ENCODE data around the gene HOXA1. TPM values are rescaled to one million over a fixed set of nuclear protein-coding genes. Genes with fewer than 3 reads are reported as not detected.

HOXA1 gene
- total RNA-seq, 4 donors from 2014 or later = 0.17 to 1.4 (median 0.56) TPM

GRCh38 chr7:27110186-27111031 is 14.6 kb upstream of the HOXA1 start:
- intact Hi-C loops (cut with DNase I) = no loop called here
- H3K4me3 ChIP-seq = peak overlapping the region; percentile 45 to 88 (median 72)
- H3K27me3 ChIP-seq = no peaks in the 10 kb centered on the region
- peak; percentile 90 for DNase-seq (ENCODE audit: extremely low spot score)
- peaks cover 38 to 88% (median 69%) of the 10 kb centered on the region in 4 donors for H3K4me1 ChIP-seq
- H3K9me3 ChIP-seq = no peaks in the 10 kb centered on the region
- peak overlapping the region; percentile 96 to 100 (median 99) for H3K27ac ChIP-seq (replicated peaks in 1 of 4)
- 21% methylated on average over 55 of the region's 66 CpGs for WGBS
- H3K36me3 ChIP-seq = no peaks in the 10 kb centered on the region
- TF ChIP-seq POLR2AphosphoS5 (IDR thresholded peaks at IDR 0.05) (peak in 1 of 2 donors; percentile 85), EP300 (IDR thresholded peaks at IDR 0.05) (no peak), POLR2A (IDR thresholded peaks at IDR 0.05; ENCODE audit: low read depth) (no peak)
- TF ChIP-seq, protein P1, sequence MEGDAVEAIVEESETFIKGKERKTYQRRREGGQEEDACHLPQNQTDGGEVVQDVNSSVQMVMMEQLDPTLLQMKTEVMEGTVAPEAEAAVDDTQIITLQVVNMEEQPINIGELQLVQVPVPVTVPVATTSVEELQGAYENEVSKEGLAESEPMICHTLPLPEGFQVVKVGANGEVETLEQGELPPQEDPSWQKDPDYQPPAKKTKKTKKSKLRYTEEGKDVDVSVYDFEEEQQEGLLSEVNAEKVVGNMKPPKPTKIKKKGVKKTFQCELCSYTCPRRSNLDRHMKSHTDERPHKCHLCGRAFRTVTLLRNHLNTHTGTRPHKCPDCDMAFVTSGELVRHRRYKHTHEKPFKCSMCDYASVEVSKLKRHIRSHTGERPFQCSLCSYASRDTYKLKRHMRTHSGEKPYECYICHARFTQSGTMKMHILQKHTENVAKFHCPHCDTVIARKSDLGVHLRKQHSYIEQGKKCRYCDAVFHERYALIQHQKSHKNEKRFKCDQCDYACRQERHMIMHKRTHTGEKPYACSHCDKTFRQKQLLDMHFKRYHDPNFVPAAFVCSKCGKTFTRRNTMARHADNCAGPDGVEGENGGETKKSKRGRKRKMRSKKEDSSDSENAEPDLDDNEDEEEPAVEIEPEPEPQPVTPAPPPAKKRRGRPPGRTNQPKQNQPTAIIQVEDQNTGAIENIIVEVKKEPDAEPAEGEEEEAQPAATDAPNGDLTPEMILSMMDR (IDR thresholded peaks at IDR 0.05) = no peak

DNA sequence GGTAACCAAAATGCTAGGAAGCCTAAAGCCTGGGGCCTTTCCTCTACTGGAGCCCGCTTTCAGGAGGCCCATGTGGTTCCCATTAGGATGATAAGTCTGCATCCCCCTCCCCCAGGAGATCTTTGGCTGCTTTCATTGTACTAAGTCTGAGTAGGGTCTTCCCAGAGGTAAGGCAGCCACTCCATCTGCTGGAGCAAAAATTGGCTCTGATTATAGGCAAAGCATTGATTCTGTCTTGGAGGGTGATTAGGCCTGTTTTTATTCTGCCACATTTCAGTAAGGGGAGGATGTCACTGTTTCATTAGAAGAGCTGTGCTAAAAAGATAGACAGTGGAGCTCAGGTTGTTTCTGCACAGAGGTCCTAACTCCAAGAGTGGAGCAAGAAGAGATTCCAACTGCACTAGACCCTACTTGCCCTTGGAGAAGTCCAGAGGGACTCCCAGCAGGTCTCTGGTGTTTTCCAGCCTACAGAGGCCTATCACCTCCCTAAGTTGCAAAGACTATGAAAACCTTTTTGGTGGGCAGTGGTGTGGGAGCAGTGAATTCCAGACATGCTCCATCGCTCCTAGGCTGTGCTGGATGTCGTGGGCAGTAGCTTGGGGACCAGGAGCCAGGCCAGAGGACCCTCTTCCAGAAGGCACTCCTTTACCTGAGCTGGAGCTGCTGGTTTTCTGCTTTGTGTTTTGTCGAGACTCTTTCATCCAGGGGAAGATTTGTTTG is 13.8 kb upstream of the HOXA1 start:
- Histone ChIP-seq H3K4me3 (peak overlapping the region; percentile 45 to 88 (median 72)), H3K27ac (replicated peaks in 1 of 4) (peak overlapping the region; percentile 96 to 100 (median 99)), H3K27me3 (no peaks in the 10 kb centered on the region), H3K9me3 (no peaks in the 10 kb centered on the region), H3K36me3 (no peaks in the 10 kb centered on the region), H3K4me1 (peaks cover 38 to 92% (median 77%) of the 10 kb centered on the region in 4 donors)
- 82% methylated on average over 3 of the region's 4 CpGs for WGBS
- TF ChIP-seq EP300 (IDR thresholded peaks at IDR 0.05) (no peak), POLR2A (IDR thresholded peaks at IDR 0.05; ENCODE audit: low read depth) (no peak), POLR2AphosphoS5 (IDR thresholded peaks at IDR 0.05) (no peak)
- TF ChIP-seq, protein P1 (IDR thresholded peaks at IDR 0.05) = no peak
- intact Hi-C loops (cut with DNase I) = no loop called here
- DNase-seq (ENCODE audit: extremely low spot score) = no peak

DNA sequence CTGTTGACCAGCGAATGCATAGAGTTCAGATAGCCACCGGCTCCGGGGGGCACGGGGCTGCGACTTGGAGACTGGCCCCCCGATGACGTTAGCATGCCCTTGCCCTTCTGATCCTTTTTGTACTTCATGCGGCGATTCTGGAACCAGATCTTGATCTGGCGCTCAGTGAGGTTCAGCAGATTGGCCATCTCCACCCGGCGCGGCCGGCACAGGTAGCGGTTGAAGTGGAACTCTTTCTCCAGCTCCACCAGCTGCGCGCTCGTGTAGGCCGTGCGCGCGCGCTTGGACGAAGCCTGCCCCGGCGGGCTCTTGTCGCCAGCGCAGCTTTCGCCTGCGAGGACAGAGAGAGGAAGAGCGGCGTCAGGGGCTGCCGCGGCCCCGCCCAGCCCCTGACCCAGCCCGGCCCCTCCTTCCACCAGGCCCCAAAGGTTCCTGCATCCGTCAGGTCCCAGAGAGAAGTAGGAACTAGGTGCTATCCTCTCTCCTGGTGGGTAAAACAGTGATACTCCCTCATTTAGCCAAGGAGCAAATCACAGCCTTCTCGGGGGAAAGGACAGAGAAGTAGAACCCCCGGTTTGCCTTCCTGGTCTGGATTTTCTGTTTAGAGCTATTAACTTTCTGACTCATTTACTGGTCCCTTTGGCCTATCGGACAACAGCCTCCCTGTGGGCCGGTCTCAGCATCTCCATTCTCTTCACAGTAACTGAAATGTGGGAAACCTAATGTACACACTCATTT is 12.8 kb upstream of the HOXA1 start:
- no peaks in the 10 kb centered on the region for H3K9me3 ChIP-seq
- peaks cover 38 to 97% (median 84%) of the 10 kb centered on the region in 4 donors for H3K4me1 ChIP-seq
- intact Hi-C loops (cut with DNase I) = no loop called here
- H3K36me3 ChIP-seq = no peaks in the 10 kb centered on the region
- 17% methylated on average over 14 of the region's 41 CpGs for WGBS
- H3K4me3 ChIP-seq = peak overlapping the region; percentile 66 to 96 (median 84)
- no peak for DNase-seq (ENCODE audit: extremely low spot score)
- TF ChIP-seq POLR2A (IDR thresholded peaks at IDR 0.05; ENCODE audit: low read depth) = peak; percentile 86
- TF ChIP-seq, protein P1 (IDR thresholded peaks at IDR 0.05) = peak in 2 of 3 experiments; percentile 12 to 33
- TF ChIP-seq POLR2AphosphoS5 (IDR thresholded peaks at IDR 0.05) = peak in 1 of 2 donors; percentile 91
- no peak for TF ChIP-seq EP300 (IDR thresholded peaks at IDR 0.05)
- no peaks in the 10 kb centered on the region for H3K27me3 ChIP-seq
- peak overlapping the region; percentile 96 to 100 (median 99) for H3K27ac ChIP-seq (replicated peaks in 1 of 4)

All from esophagus muscularis mucosa (tissue), 4 donors.